B cell (primary cell): Measurements from ENCODE around the gene CEP250. TPM values are rescaled to one million over a fixed set of nuclear protein-coding genes. Genes with fewer than 3 reads are reported as not detected.

Experiments used
- ATAC-seq: fragments of 200-7000 bp; cut with Tn5 transposase; one replicate; pipeline ENCODE4 v1.10.0; 2021; ENCODE audit warnings: low read depth, mild to moderate bottlenecking, moderate number of reproducible peaks, moderate library complexity
- CTCF ChIA-PET: fragments of 350-600 bp; sonication (Branson Sonifier 250); formaldehyde crosslinking; loops from one replicate; lab custom pipeline; 2021; ENCODE audit warnings: antibody characterized with exemption, inconsistent platforms; lab: Charles Lee
- POLR2A ChIA-PET: fragments of 350-600 bp; sonication (Branson Sonifier 250); formaldehyde crosslinking; loops from one replicate; lab custom pipeline; 2021; ENCODE audit warnings: antibody characterized with exemption; lab: Charles Lee
- DNase-seq: peaks from one replicate; pipeline ENCODE4 v3.0.0; 2013
- H2AFZ ChIP-seq: 2 replicates; pipeline ENCODE4 v1.6.1; 2012; ENCODE audit warnings: mild to moderate bottlenecking, low read depth, low read length; ENCODE audit not compliant: insufficient read depth, poor library complexity, severe bottlenecking
- H3K27ac ChIP-seq, 2 donors: 1 replicate in 1 of 2; 2 replicates in 1 of 2; pipeline ENCODE4 v1.5.1; 2012 to 2013; ENCODE audit warnings: low read length in 2 of 2, mild to moderate bottlenecking in 2 of 2, moderate library complexity in 1 of 2
- H3K27me3 ChIP-seq, 4 experiments: fragments of 200-600 bp in 1 of 4; sonication (generic) in 1 of 4; replicated peaks in 1 of 4; 1 replicate in 2 of 4; 2 replicates in 2 of 4; pipeline versions ENCODE4 v1.6.1 to v1.7.0; 2013 to 2016; ENCODE audit warnings: low read length in 3 of 4, mild to moderate bottlenecking in 2 of 4, mixed read lengths in 1 of 4, moderate library complexity in 1 of 4; ENCODE audit not compliant: insufficient read depth in 4 of 4, control insufficient read depth in 3 of 4; ENCODE audit errors: control extremely low read depth in 1 of 4
- H3K36me3 ChIP-seq, 2 experiments: replicated peaks in 1 of 2; 1 replicate in 1 of 2; 2 replicates in 1 of 2; pipeline versions ENCODE4 v1.6.1 to v1.7.1; 2013; ENCODE audit warnings: low read length in 1 of 2; ENCODE audit not compliant: insufficient read depth in 2 of 2, control insufficient read depth in 1 of 2; ENCODE audit errors: control extremely low read depth in 1 of 2, extremely low read depth in 1 of 2
- H3K4me1 ChIP-seq, 2 donors: fragments of 200-600 bp in 1 of 2; sonication (generic) in 1 of 2; 1 replicate in 1 of 2; 2 replicates in 1 of 2; pipeline versions ENCODE4 v1.5.1 to v1.6.1; 2013 to 2017; ENCODE audit warnings: low read length in 2 of 2; ENCODE audit not compliant: control insufficient read depth in 2 of 2, insufficient read depth in 2 of 2
- H3K4me2 ChIP-seq: replicated peaks from 2 replicates; pipeline ENCODE3; 2012; ENCODE audit warnings: mild to moderate bottlenecking, low read depth, low read length; ENCODE audit not compliant: poor library complexity, severe bottlenecking
- H3K4me3 ChIP-seq, 5 experiments: fragments of 200-600 bp in 1 of 5; sonication (generic) in 1 of 5; 1 replicate in 3 of 5; 2 replicates in 2 of 5; pipeline versions ENCODE4 v1.5.1 to v1.7.0; 2011 to 2016; ENCODE audit warnings: low read length in 4 of 5, mild to moderate bottlenecking in 4 of 5, low read depth in 2 of 5, control low read depth in 1 of 5, moderate library complexity in 1 of 5; ENCODE audit not compliant: insufficient read depth in 1 of 5; ENCODE audit errors: control extremely low read depth in 1 of 5, extremely low read depth in 1 of 5
- H3K79me2 ChIP-seq: fragments of 200-600 bp; sonication (generic); one replicate; pipeline ENCODE4 v1.6.0; 2016; ENCODE audit warnings: low read length; ENCODE audit not compliant: control insufficient read depth, insufficient read depth
- H3K9ac ChIP-seq: fragments of 200-600 bp; sonication (generic); 2 replicates; pipeline ENCODE4 v1.6.1; 2017; ENCODE audit warnings: mild to moderate bottlenecking, low read length, moderate library complexity
- H3K9me3 ChIP-seq, 3 donors: one replicate each; pipeline versions ENCODE4 v1.6.1 to v1.7.1; 2013; ENCODE audit warnings: low read length in 2 of 3; ENCODE audit not compliant: control insufficient read depth in 2 of 3, insufficient read depth in 1 of 3; ENCODE audit errors: control extremely low read depth in 1 of 3
- H4K20me1 ChIP-seq: 2 replicates; pipeline ENCODE4 v1.6.0; 2012; ENCODE audit warnings: mild to moderate bottlenecking, low read length; ENCODE audit not compliant: insufficient read depth, control insufficient read depth, poor library complexity, severe bottlenecking
- H3K27ac Mint-ChIP-seq: one replicate; pipeline ENCODE4 v1.8.0; 2021; ENCODE audit warnings: mixed read lengths
- H3K27me3 Mint-ChIP-seq: one replicate; pipeline ENCODE4 v1.8.0; 2021; ENCODE audit warnings: mixed read lengths
- H3K4me1 Mint-ChIP-seq: one replicate; pipeline ENCODE4 v1.8.0; 2021; ENCODE audit warnings: mixed read lengths
- H3K4me3 Mint-ChIP-seq: one replicate; pipeline ENCODE4 v1.8.0; 2021; ENCODE audit warnings: mixed read lengths
- H3K9me3 Mint-ChIP-seq: one replicate; pipeline ENCODE4 v1.8.0; 2022; ENCODE audit warnings: mixed read lengths; ENCODE audit not compliant: insufficient read depth
- EZH2 ChIP-seq: IDR thresholded peaks from 2 replicates; pipeline ENCODE4 v1.6.1; 2012; ENCODE audit warnings: borderline replicate concordance, low read depth, mild to moderate bottlenecking, moderate library complexity, low read length; ENCODE audit not compliant: insufficient read depth, poor library complexity, severe bottlenecking
- WGBS: methylation state at CpG from one replicate; pipeline ENCODE4 v1.1.5; 2013; ENCODE audit warnings: missing lambda C conversion rate; ENCODE audit not compliant: insufficient coverage; 5-methylcytosine and 5-hydroxymethylcytosine counted together
- intact Hi-C: fragments of 100-400 bp; cut with micrococcal nuclease; formaldehyde crosslinking; loops from one replicate; pipeline ENCODE4 v1.10.0; 2022
- polyA plus RNA-seq: library from polyadenylated mRNA; depleted of rRNA; stranded (reverse); fragments of >200 nt; gene quantifications from 2 replicates; pipeline ENCODE4 v1.2.3, GENCODE V29; 2012
- total RNA-seq, 2 donors: library from RNA; stranded (reverse); fragments of 120-200 nt in 1 of 2; gene quantifications; 1 replicate in 1 of 2; 2 replicates in 1 of 2; pipeline versions ENCODE4 v1.2.3 to v1.2.4, GENCODE V29; 2013 to 2022
- TF ChIP-seq, protein P1 (sequence below): fragments of 200-600 bp; IDR thresholded peaks from one replicate; pipeline ENCODE4 v1.8.0; 2022; ENCODE audit warnings: antibody characterized with exemption, mild to moderate bottlenecking

CEP250 gene
- total and polyA plus RNA-seq, 2 donors (not counting 1 experiment from before 2014, with no cell fraction given), result 14.6 to 78.5 TPM

DNA sequence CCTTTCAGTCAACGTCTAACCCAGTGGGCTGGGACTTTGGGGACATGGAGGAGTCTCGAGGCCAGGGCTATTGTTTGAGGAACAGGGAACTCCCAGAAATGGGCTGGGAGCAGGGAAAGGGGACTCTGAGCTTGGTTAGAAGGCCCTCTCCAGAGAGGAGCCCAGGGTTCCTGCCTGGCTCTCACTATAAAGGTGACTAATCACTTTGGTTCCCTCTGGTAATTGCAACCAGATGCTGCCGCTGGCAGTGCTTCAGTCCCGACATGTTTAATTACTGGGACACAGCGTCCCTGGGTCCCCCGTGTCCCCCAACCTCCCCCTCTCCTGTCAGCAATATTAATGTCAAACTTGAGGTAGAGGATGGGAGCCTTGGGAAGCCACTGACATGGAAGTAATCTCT lies 12.4 kb upstream of the CEP250 start:
- H3K4me2 ChIP-seq, result no peak overlapping the region
- ATAC-seq (no peak), DNase-seq (no peak)
- no peaks in the 10 kb centered on the region for H3K36me3 ChIP-seq
- peaks cover 8% of the 10 kb centered on the region for H3K4me1 Mint-ChIP-seq
- no peak overlapping the region for H3K27ac Mint-ChIP-seq
- TF ChIP-seq, protein P1, sequence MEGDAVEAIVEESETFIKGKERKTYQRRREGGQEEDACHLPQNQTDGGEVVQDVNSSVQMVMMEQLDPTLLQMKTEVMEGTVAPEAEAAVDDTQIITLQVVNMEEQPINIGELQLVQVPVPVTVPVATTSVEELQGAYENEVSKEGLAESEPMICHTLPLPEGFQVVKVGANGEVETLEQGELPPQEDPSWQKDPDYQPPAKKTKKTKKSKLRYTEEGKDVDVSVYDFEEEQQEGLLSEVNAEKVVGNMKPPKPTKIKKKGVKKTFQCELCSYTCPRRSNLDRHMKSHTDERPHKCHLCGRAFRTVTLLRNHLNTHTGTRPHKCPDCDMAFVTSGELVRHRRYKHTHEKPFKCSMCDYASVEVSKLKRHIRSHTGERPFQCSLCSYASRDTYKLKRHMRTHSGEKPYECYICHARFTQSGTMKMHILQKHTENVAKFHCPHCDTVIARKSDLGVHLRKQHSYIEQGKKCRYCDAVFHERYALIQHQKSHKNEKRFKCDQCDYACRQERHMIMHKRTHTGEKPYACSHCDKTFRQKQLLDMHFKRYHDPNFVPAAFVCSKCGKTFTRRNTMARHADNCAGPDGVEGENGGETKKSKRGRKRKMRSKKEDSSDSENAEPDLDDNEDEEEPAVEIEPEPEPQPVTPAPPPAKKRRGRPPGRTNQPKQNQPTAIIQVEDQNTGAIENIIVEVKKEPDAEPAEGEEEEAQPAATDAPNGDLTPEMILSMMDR, result no peak
- no peak for TF ChIP-seq EZH2
- H3K27ac ChIP-seq, result no peak overlapping the region
- intact Hi-C loops, result no loop called here
- no peaks in the 10 kb centered on the region for H4K20me1 ChIP-seq
- no peak overlapping the region for H3K4me3 ChIP-seq
- H3K9me3 ChIP-seq, result no peaks in the 10 kb centered on the region
- peaks cover 4 to 9% of the 10 kb centered on the region in 2 donors for H3K4me1 ChIP-seq
- POLR2A ChIA-PET, result interaction anchor here (0.7 kb wide), 2 partner anchors 12 to 739 kb away, joined by 4 to 6 read pairs; partner anchors contain the start of gene TP53INP2
- no peak overlapping the region for H3K4me3 Mint-ChIP-seq
- no peak overlapping the region for H3K9ac ChIP-seq
- H2AFZ ChIP-seq, result no peak overlapping the region
- H3K79me2 ChIP-seq, result no peaks in the 10 kb centered on the region
- peaks cover 0 to 8% (median 4%) of the 10 kb centered on the region in 4 experiments for H3K27me3 ChIP-seq
- CTCF ChIA-PET, result interaction anchor here (0.6 kb wide), 2 partner anchors 163 to 474 kb away, joined by 3 to 4 read pairs; no protein-coding TSS in a partner anchor
- H3K27me3 Mint-ChIP-seq, result peaks cover 21% of the 10 kb centered on the region
- 61% methylated on average over 5 of the region's 6 CpGs for WGBS
- H3K9me3 Mint-ChIP-seq, result no peaks in the 10 kb centered on the region

DNA sequence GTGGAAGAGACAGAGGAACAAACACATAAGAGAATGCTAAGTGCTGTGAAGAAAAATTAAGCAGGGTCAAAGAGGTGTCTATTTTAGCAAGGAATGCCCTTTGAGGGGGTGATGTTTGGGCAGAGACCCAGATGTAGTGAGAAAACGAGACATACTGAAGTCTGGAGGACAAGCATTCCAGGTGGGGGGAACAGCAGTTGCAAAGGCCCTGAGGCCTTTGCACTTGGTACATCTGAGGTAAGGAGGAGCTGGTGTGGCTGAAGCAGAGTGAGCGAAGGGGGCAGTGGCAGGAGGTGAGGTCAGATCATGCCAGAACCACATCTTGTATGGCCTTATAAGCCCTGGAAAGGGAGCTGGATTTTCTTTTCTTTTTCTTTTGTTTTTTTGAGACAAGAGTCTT lies 11.2 kb upstream of the CEP250 start:
- H3K4me2 ChIP-seq, result no peak overlapping the region
- H3K4me1 ChIP-seq, result peaks cover 3 to 4% of the 10 kb centered on the region in 2 donors
- no peak overlapping the region for H3K4me3 Mint-ChIP-seq
- peaks cover 0 to 8% (median 4%) of the 10 kb centered on the region in 4 experiments for H3K27me3 ChIP-seq
- 88% methylated on average over 2 of the region's 2 CpGs for WGBS
- no peaks in the 10 kb centered on the region for H3K79me2 ChIP-seq
- ATAC-seq, result no peak
- no peak overlapping the region for H3K4me3 ChIP-seq
- H2AFZ ChIP-seq, result no peak overlapping the region
- no peak for TF ChIP-seq EZH2
- TF ChIP-seq, protein P1, result no peak
- no peak overlapping the region for H3K9ac ChIP-seq
- no peaks in the 10 kb centered on the region for H3K36me3 ChIP-seq
- no peaks in the 10 kb centered on the region for H3K9me3 ChIP-seq
- H3K9me3 Mint-ChIP-seq, result no peaks in the 10 kb centered on the region
- intact Hi-C loops, result no loop called here
- no peak overlapping the region for H3K27ac Mint-ChIP-seq
- ChIA-PET POLR2A (no interaction called here), CTCF (interaction anchor here (0.6 to 5.2 kb wide), 2 partner anchors 140 to 1049 kb away, joined by 3 to 63 read pairs; no protein-coding TSS in a partner anchor)
- peaks cover 21% of the 10 kb centered on the region for H3K27me3 Mint-ChIP-seq
- peaks cover 8% of the 10 kb centered on the region for H3K4me1 Mint-ChIP-seq
- DNase-seq, result no peak
- H4K20me1 ChIP-seq, result no peaks in the 10 kb centered on the region
- H3K27ac ChIP-seq, result no peak overlapping the region
